OCI-LY7 (cell line): ENCODE results near the gene TMPRSS9. TPM values are rescaled to one million over a fixed set of nuclear protein-coding genes. Genes with fewer than 3 reads are reported as not detected.
A peak's percentile ranks its signal among the peaks of the same experiment; 100 is the strongest.

Source experiments
- BruUV-seq: library from RNA; stranded (reverse); fragments of 400-500 nt; replicated peaks from 2 replicates; lab custom pipeline; 2021; lab: Mats Ljungman, UMichigan
- CTCF ChIA-PET: fragments of 300-600 bp; sonication (Branson Sonifier 250); formaldehyde crosslinking; loops from one replicate; lab custom pipeline; 2022; ENCODE audit warnings: antibody characterized with exemption; ENCODE audit not compliant: unreplicated experiment; lab: Charles Lee
- POLR2A ChIA-PET: fragments of 300-600 bp; sonication (Branson Sonifier 250); formaldehyde crosslinking; loops from one replicate; lab custom pipeline; 2022; ENCODE audit warnings: antibody characterized with exemption; lab: Charles Lee
- DNase-seq: peaks from one replicate; pipeline ENCODE4 v3.0.0-alpha.2; 2015; ENCODE audit warnings: low spot score
- H2AFZ ChIP-seq: fragments of 200-600 bp; sonication (generic), shearing (Covaris generic); 2 replicates; pipeline ENCODE4 v1.6.1; 2014; ENCODE audit warnings: mild to moderate bottlenecking, antibody characterized with exemption, low read length, moderate library complexity
- H3K27ac ChIP-seq: fragments of 200-600 bp; sonication (generic); 2 replicates; pipeline ENCODE4 v1.5.1; 2014; ENCODE audit warnings: mixed run types, low read depth, mild to moderate bottlenecking, moderate library complexity, low read length, inconsistent platforms; ENCODE audit not compliant: poor library complexity, severe bottlenecking
- H3K36me3 ChIP-seq: fragments of 200-600 bp; sonication (generic); 2 replicates; pipeline ENCODE4 v1.6.1; 2014; ENCODE audit warnings: mild to moderate bottlenecking, antibody characterized with exemption, low read length, moderate library complexity, mixed read lengths; ENCODE audit not compliant: insufficient read depth
- H3K4me1 ChIP-seq: fragments of 200-600 bp; sonication (generic); 2 replicates; pipeline ENCODE4 v1.5.1; 2014; ENCODE audit warnings: mild to moderate bottlenecking, low read length; ENCODE audit not compliant: insufficient read depth, poor library complexity, severe bottlenecking
- H3K4me2 ChIP-seq: fragments of 200-600 bp; sonication (generic); 2 replicates; pipeline ENCODE4 v1.6.1; 2014; ENCODE audit warnings: mild to moderate bottlenecking, low read length
- H3K4me3 ChIP-seq: fragments of 200-600 bp; sonication (generic); 2 replicates; pipeline ENCODE4 v1.5.1; 2014; ENCODE audit warnings: mild to moderate bottlenecking, low read depth, low read length; ENCODE audit not compliant: poor library complexity, severe bottlenecking
- H3K79me2 ChIP-seq: fragments of 200-600 bp; sonication (generic); 2 replicates; pipeline ENCODE4 v1.6.1; 2016; ENCODE audit warnings: low read depth, mild to moderate bottlenecking, low read length, moderate library complexity, mixed read lengths; ENCODE audit not compliant: insufficient read depth
- H3K9me2 ChIP-seq: fragments of 200-600 bp; sonication (generic); 2 replicates; pipeline ENCODE4 v1.6.1; 2016; ENCODE audit warnings: mild to moderate bottlenecking, low read length, mixed read lengths; ENCODE audit not compliant: insufficient read depth
- H3K9me3 ChIP-seq: fragments of 200-600 bp; sonication (generic); 2 replicates; pipeline ENCODE4 v1.6.1; 2014; ENCODE audit warnings: mild to moderate bottlenecking, mixed run types, low read length, mixed read lengths
- H4K20me1 ChIP-seq: fragments of 200-600 bp; sonication (generic); 2 replicates; pipeline ENCODE4 v1.6.1; 2014; ENCODE audit warnings: mild to moderate bottlenecking, antibody characterized with exemption, low read length, moderate library complexity, mixed read lengths; ENCODE audit not compliant: insufficient read depth
- EZH2phosphoT487 ChIP-seq: fragments of 200-600 bp; sonication (generic); IDR thresholded peaks from 2 replicates; pipeline ENCODE4 v1.6.1; 2018; ENCODE audit warnings: low read depth, borderline replicate concordance, mild to moderate bottlenecking, mixed run types, antibody characterized with exemption, low read length, moderate library complexity, mixed read lengths
- intact Hi-C: fragments of 100-400 bp; cut with micrococcal nuclease; formaldehyde crosslinking; loops from one replicate; pipeline ENCODE4 v1.10.0; 2022; ENCODE audit not compliant: unreplicated experiment
- total RNA-seq, 2 experiments: library from RNA; depleted of rRNA in 1 of 2; stranded (reverse); fragments of >200 nt in 1 of 2; shearing (Covaris generic) in 1 of 2; gene quantifications; 2 replicates each; pipeline ENCODE4 v1.2.3, GENCODE V29; 2014 to 2022
- TF ChIP-seq, protein P1 (sequence below): fragments of 200-600 bp; sonication (generic); conservative IDR thresholded peaks from 2 replicates; pipeline ENCODE4 v1.5.1; 2014; ENCODE audit warnings: mild to moderate bottlenecking, antibody characterized with exemption, low read length, moderate library complexity, mixed read lengths

The TMPRSS9 gene
- total RNA-seq, 2 experiments from 2014 or later = 0.44 TPM; not detected in 1

DNA sequence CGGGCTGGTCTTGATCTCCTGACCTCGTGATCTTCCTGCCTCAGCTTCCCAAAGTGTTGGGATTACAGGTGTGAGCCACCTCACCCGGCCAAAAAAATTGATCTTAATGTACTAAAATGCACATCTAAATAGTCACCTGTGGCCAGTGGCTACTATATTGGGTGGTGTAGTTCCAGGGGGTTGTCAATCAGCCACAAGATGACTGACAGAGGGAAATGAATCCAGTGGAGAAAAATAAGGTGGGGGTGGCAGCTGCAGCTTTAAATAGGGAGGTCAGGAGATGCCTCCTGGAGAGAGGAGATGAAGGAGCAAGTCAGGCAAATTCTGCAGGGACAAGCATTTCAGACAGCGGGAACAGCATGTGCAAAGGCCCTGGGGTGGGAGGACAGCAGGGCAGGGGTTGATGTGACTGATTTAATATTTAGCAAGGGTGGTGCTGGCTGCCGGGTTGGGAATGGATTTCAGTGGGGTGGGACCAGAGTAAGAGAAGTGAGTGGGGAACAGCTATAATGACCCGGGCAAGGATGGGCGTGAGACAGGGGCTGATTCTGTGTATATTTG, 49.4 kb downstream of the TMPRSS9 start:
- BruUV-seq = no TSS peak
- TF ChIP-seq, protein P1, sequence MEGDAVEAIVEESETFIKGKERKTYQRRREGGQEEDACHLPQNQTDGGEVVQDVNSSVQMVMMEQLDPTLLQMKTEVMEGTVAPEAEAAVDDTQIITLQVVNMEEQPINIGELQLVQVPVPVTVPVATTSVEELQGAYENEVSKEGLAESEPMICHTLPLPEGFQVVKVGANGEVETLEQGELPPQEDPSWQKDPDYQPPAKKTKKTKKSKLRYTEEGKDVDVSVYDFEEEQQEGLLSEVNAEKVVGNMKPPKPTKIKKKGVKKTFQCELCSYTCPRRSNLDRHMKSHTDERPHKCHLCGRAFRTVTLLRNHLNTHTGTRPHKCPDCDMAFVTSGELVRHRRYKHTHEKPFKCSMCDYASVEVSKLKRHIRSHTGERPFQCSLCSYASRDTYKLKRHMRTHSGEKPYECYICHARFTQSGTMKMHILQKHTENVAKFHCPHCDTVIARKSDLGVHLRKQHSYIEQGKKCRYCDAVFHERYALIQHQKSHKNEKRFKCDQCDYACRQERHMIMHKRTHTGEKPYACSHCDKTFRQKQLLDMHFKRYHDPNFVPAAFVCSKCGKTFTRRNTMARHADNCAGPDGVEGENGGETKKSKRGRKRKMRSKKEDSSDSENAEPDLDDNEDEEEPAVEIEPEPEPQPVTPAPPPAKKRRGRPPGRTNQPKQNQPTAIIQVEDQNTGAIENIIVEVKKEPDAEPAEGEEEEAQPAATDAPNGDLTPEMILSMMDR = no peak
- no peak for TF ChIP-seq EZH2phosphoT487
- no peak overlapping the region for H3K4me3 ChIP-seq
- no peaks in the 10 kb centered on the region for H4K20me1 ChIP-seq
- no peaks in the 10 kb centered on the region for H3K36me3 ChIP-seq
- H2AFZ ChIP-seq = no peak overlapping the region
- H3K9me2 ChIP-seq = no peaks in the 10 kb centered on the region
- no peak for DNase-seq
- intact Hi-C loops = no loop called here
- POLR2A ChIA-PET = no interaction called here
- no peaks in the 10 kb centered on the region for H3K4me1 ChIP-seq
- H3K27ac ChIP-seq = no peak overlapping the region
- no peak overlapping the region for H3K4me2 ChIP-seq
- H3K79me2 ChIP-seq = no peaks in the 10 kb centered on the region
- no peaks in the 10 kb centered on the region for H3K9me3 ChIP-seq
- CTCF ChIA-PET = no interaction called here

DNA sequence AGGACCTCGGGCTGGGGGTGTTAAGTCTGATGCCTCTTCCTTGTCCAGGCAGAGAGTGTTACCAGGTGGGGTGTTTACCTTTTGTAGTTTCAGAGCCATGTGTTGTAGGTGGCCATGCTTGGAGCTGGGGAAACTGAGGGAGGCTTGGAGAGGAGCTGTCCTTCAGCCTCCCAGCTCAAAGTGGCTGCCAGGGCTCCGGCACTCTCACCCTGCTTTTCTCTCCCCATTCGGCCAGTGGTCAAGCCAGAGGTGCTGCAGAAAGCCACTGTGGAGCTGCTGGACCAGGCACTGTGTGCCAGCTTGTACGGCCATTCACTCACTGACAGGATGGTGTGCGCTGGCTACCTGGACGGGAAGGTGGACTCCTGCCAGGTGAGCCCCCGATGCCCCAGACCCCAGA, 50.0 kb downstream of the TMPRSS9 start:
- no peaks in the 10 kb centered on the region for H3K9me3 ChIP-seq
- BruUV-seq = no TSS peak
- no peaks in the 10 kb centered on the region for H3K9me2 ChIP-seq
- H3K4me1 ChIP-seq = no peaks in the 10 kb centered on the region
- DNase-seq = no peak
- intact Hi-C loops = no loop called here
- H3K4me2 ChIP-seq = no peak overlapping the region
- CTCF ChIA-PET = no interaction called here
- H3K36me3 ChIP-seq = no peaks in the 10 kb centered on the region
- no peak for TF ChIP-seq EZH2phosphoT487
- H3K27ac ChIP-seq = no peak overlapping the region
- no peaks in the 10 kb centered on the region for H3K79me2 ChIP-seq
- H2AFZ ChIP-seq = no peak overlapping the region
- H3K4me3 ChIP-seq = no peak overlapping the region
- POLR2A ChIA-PET = interaction anchor here (0.8 kb wide), 1 partner anchor 67 kb away, joined by 3 read pairs; no protein-coding TSS in a partner anchor
- H4K20me1 ChIP-seq = no peaks in the 10 kb centered on the region

DNA sequence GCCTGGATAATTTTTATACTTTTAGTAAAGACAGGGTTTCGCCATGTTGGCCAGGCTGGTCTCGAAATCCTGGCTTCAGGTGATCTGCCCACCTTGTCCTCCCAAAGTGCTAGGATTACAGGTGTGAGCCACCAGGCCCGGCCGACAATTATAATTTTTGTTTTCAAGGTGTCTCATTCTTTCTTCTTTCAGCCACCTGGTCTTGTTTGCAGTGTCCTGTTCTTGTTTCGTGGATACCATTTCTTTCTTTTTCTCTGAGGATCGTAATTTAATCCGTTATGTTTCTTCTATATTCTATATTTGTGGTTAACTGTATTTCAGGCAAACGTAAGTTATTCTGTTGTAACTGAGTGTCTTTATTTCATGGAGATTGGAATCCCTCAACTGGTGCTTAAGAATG, 51.6 kb downstream of the TMPRSS9 start:
- Histone ChIP-seq H3K36me3 (peaks cover 10% of the 10 kb centered on the region), H3K27ac (no peak overlapping the region), H3K9me3 (no peaks in the 10 kb centered on the region), H3K4me1 (no peaks in the 10 kb centered on the region), H3K4me2 (no peak overlapping the region), H4K20me1 (no peaks in the 10 kb centered on the region), H3K79me2 (no peaks in the 10 kb centered on the region), H2AFZ (no peak overlapping the region), H3K4me3 (no peak overlapping the region), H3K9me2 (no peaks in the 10 kb centered on the region)
- no peak for DNase-seq
- intact Hi-C loops = no loop called here
- POLR2A ChIA-PET = no interaction called here
- BruUV-seq = TSS peak; percentile 54
- TF ChIP-seq, protein P1 = no peak
- no peak for TF ChIP-seq EZH2phosphoT487
- CTCF ChIA-PET = no interaction called here
